ENCODE data around the gene ACTR1A.

The ACTR1A gene

GRCh38 chr10:102534333-102534732, 31.8 kb upstream of the ACTR1A start:
- TF ChIP-seq, protein P1, sequence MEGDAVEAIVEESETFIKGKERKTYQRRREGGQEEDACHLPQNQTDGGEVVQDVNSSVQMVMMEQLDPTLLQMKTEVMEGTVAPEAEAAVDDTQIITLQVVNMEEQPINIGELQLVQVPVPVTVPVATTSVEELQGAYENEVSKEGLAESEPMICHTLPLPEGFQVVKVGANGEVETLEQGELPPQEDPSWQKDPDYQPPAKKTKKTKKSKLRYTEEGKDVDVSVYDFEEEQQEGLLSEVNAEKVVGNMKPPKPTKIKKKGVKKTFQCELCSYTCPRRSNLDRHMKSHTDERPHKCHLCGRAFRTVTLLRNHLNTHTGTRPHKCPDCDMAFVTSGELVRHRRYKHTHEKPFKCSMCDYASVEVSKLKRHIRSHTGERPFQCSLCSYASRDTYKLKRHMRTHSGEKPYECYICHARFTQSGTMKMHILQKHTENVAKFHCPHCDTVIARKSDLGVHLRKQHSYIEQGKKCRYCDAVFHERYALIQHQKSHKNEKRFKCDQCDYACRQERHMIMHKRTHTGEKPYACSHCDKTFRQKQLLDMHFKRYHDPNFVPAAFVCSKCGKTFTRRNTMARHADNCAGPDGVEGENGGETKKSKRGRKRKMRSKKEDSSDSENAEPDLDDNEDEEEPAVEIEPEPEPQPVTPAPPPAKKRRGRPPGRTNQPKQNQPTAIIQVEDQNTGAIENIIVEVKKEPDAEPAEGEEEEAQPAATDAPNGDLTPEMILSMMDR (IDR thresholded peaks at IDR 0.05; ENCODE audit: borderline replicate concordance, control extremely low read depth, extremely low read depth, insufficient read depth, missing control alignments) = no peak
- no peak for DNase-seq (ENCODE audit: low spot score)
- in situ Hi-C loops (cut with MboI; ENCODE audit: low sequenced_read_pairs, unreplicated experiment) = no loop called here

DNA sequence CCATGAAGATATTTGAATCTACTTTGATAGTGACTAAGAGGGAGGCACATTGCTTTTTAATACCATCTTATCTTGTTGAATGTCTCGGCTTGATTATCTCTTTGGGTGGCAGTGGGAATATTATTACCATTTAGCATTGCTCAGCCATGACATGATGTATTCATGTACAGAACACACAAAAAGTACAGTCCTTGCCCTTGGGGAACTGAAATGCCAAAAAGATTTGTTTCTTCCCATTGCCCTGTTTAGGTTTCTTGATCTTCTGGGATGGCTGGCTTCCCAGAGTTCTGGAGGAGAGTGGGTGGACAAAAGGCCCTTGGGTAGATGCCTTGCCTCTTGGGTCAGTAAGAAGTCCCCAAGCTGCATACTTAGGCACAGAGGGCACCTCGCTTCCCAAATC, 25.0 kb upstream of the ACTR1A start:
- no peak for DNase-seq (ENCODE audit: low spot score)
- TF ChIP-seq, protein P1 (IDR thresholded peaks at IDR 0.05; ENCODE audit: borderline replicate concordance, control extremely low read depth, extremely low read depth, insufficient read depth, missing control alignments) = no peak
- in situ Hi-C loops (cut with MboI; ENCODE audit: low sequenced_read_pairs, unreplicated experiment) = no loop called here

DNA sequence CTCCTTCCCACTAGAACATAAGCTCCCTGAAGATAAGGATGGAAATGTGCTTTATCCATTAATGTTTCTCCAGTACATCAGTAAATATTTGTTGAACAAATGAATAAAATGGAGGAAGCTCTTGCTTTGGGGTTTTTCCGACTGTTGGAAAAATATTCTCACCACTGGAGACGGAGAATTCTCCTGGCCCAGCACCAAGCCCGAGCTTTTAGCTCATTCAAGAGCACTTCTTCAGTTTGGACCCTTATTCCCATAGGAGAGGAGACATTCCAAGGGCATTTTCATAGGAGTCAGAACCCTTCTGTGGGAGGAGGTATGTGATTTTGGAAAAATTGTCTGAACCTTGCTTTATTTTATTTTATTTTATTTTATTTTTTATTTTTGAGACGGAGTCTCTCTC, 22.2 kb upstream of the ACTR1A start:
- in situ Hi-C loops (cut with MboI; ENCODE audit: low sequenced_read_pairs, unreplicated experiment) = no loop called here
- TF ChIP-seq, protein P1 (IDR thresholded peaks at IDR 0.05; ENCODE audit: borderline replicate concordance, control extremely low read depth, extremely low read depth, insufficient read depth, missing control alignments) = no peak
- DNase-seq (ENCODE audit: low spot score) = no peak

- DNase-seq (ENCODE audit: low spot score) = no peak
- in situ Hi-C loops (cut with MboI; ENCODE audit: low sequenced_read_pairs, unreplicated experiment) = no loop called here
- TF ChIP-seq, protein P1 (IDR thresholded peaks at IDR 0.05; ENCODE audit: borderline replicate concordance, control extremely low read depth, extremely low read depth, insufficient read depth, missing control alignments) = no peak
Measured at GRCh38 chr10:102523250-102524029, 20.9 kb upstream of the ACTR1A start.

DNA sequence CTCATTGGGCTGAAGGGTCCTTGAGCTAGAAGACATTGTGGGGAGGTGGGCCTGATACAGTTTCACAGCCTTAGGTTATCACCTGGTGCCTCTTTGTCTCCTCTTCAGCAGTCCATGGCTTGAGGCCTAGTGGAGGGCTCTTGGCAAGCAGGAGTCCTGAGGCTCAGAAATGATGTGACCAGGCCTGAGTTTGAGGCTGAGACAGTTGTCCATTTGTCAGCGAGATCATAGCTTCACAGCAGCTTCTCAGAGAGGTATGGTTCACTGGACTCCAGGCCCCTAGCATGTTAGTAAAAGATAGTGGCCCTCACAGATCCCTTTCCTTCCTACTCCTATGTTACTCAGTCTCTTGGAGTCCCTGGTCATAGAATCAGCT, 20.4 kb upstream of the ACTR1A start:
- DNase-seq (ENCODE audit: low spot score) = no peak
- TF ChIP-seq, protein P1 (IDR thresholded peaks at IDR 0.05; ENCODE audit: borderline replicate concordance, control extremely low read depth, extremely low read depth, insufficient read depth, missing control alignments) = no peak
- in situ Hi-C loops (cut with MboI; ENCODE audit: low sequenced_read_pairs, unreplicated experiment) = no loop called here

DNA sequence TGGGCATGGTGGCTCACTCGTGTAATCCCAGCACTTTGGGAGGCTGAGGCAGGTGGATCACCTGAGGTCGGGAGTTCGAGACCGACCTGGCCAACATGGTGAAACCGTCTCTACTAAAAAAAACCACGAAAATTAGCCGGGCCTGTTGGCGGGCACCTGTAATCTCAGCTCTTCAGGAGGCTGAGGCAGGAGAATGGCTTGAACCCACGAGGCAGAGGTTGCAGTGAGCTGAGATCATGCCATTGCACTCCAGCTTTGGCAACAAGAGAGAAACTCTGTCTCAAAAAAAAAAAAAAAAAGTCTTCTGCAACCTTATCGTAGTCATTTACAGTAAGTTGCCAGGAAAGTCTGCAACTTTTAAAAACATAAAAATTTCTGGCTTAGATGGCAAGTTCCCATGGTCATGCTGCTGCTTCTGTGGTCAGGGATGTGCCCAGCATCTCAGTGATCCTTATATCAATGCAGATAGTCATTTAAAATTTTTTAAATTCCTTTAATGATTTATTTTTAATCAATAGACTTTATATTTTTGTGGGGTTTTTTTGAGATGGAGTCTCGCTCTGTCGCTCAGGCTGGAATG, 16.8 kb upstream of the ACTR1A start:
- no peak for DNase-seq (ENCODE audit: low spot score)
- TF ChIP-seq, protein P1 (IDR thresholded peaks at IDR 0.05; ENCODE audit: borderline replicate concordance, control extremely low read depth, extremely low read depth, insufficient read depth, missing control alignments) = no peak
- in situ Hi-C loops (cut with MboI; ENCODE audit: low sequenced_read_pairs, unreplicated experiment) = no loop called here
